ENCODE data around the gene CACNG5.

- no peak for TF ChIP-seq TAF1 (IDR thresholded peaks at IDR 0.05; ENCODE audit: low read depth)
- TF ChIP-seq CTCF (IDR thresholded peaks at IDR 0.05; ENCODE audit: poor library complexity, severe bottlenecking), result no peak
- TF ChIP-seq EP300 (conservative IDR thresholded peaks at IDR 0.05; ENCODE audit: poor library complexity, severe bottlenecking), result no peak
- TF ChIP-seq POLR2AphosphoS5 (IDR thresholded peaks at IDR 0.05), result no peak
Measured at GRCh38 chr17:66829883-66830282, 5.0 kb upstream of the CACNG5 start.

Data from neural cell (in vitro differentiated cells).